HEK293 (cell line): ENCODE data around the gene NSL1.

ENCODE experiments used
- BCL11A ChIP-seq: fragments of 450-650 bp; formaldehyde crosslinking; IDR thresholded peaks from 2 replicates; pipeline ENCODE4 v1.5.1; 2016; ENCODE audit warnings: low read depth, missing biosample characterization, missing genetic modification characterization
- KLF1 ChIP-seq: fragments of 450-650 bp; formaldehyde crosslinking; IDR thresholded peaks from 2 replicates; pipeline ENCODE4 v1.5.1; 2016; ENCODE audit warnings: missing biosample characterization, missing genetic modification characterization
- KLF10 ChIP-seq: fragments of 450-650 bp; IDR thresholded peaks from 2 replicates; pipeline ENCODE4 v1.5.1; 2018; ENCODE audit warnings: missing biosample characterization, mild to moderate bottlenecking, missing genetic modification characterization
- SP7 ChIP-seq: fragments of 450-650 bp; formaldehyde crosslinking; IDR thresholded peaks from 2 replicates; pipeline ENCODE4 v1.5.1; 2016; ENCODE audit warnings: missing biosample characterization, missing genetic modification characterization
- ZBTB21 ChIP-seq: fragments of 450-650 bp; formaldehyde crosslinking; IDR thresholded peaks from 2 replicates; pipeline ENCODE4 v1.5.1; 2017; ENCODE audit warnings: missing biosample characterization, missing genetic modification characterization
- ZNF16 ChIP-seq: fragments of 450-650 bp; formaldehyde crosslinking; IDR thresholded peaks from 2 replicates; pipeline ENCODE4 v1.5.1; 2016; ENCODE audit warnings: low read depth, missing biosample characterization, missing genetic modification characterization
- ZNF19 ChIP-seq: fragments of 450-650 bp; formaldehyde crosslinking; IDR thresholded peaks from 2 replicates; pipeline ENCODE4; 2016; ENCODE audit warnings: missing biosample characterization, missing genetic modification characterization, low read depth
- ZNF214 ChIP-seq: fragments of 450-650 bp; formaldehyde crosslinking; IDR thresholded peaks from 2 replicates; pipeline ENCODE4 v1.5.1; 2017; ENCODE audit warnings: missing biosample characterization, mild to moderate bottlenecking, missing genetic modification characterization, borderline replicate concordance
- ZNF239 ChIP-seq: fragments of 450-650 bp; formaldehyde crosslinking; IDR thresholded peaks from 2 replicates; pipeline ENCODE4 v1.5.1; 2016; ENCODE audit warnings: missing biosample characterization, missing genetic modification characterization
- ZNF341 ChIP-seq: fragments of 450-650 bp; formaldehyde crosslinking; IDR thresholded peaks from 2 replicates; pipeline ENCODE4; 2016; ENCODE audit warnings: low read depth, missing biosample characterization, missing genetic modification characterization
- ZNF354C ChIP-seq: fragments of 450-650 bp; formaldehyde crosslinking; IDR thresholded peaks from 2 replicates; pipeline ENCODE4 v1.5.1; 2016; ENCODE audit warnings: missing biosample characterization, missing genetic modification characterization, low read depth, borderline replicate concordance
- ZNF394 ChIP-seq: fragments of 450-650 bp; formaldehyde crosslinking; IDR thresholded peaks from 2 replicates; pipeline ENCODE4 v1.5.1; 2016; ENCODE audit warnings: missing biosample characterization, missing genetic modification characterization, mild to moderate bottlenecking, moderate library complexity, borderline replicate concordance
- ZNF433 ChIP-seq: fragments of 450-650 bp; formaldehyde crosslinking; IDR thresholded peaks from 2 replicates; pipeline ENCODE4 v1.5.1; 2016; ENCODE audit warnings: missing biosample characterization, missing genetic modification characterization, low read depth
- ZNF548 ChIP-seq: fragments of 450-650 bp; formaldehyde crosslinking; IDR thresholded peaks from 2 replicates; pipeline ENCODE4 v1.5.1; 2016; ENCODE audit warnings: missing biosample characterization, missing genetic modification characterization
- TF ChIP-seq, protein P1 (sequence below): fragments of 450-650 bp; formaldehyde crosslinking; IDR thresholded peaks from 2 replicates; pipeline ENCODE4 v1.5.0; 2017; ENCODE audit warnings: missing biosample characterization, missing genetic modification characterization, borderline replicate concordance
- TF ChIP-seq, protein P2 (sequence below): fragments of 450-650 bp; formaldehyde crosslinking; IDR thresholded peaks from 2 replicates; pipeline ENCODE4 v1.5.1; 2016; ENCODE audit warnings: missing biosample characterization, missing genetic modification characterization, low read depth
- TF ChIP-seq, protein P3 (sequence below): fragments of 450-650 bp; formaldehyde crosslinking; IDR thresholded peaks from 2 replicates; pipeline ENCODE4 v1.5.1; 2016; ENCODE audit warnings: missing biosample characterization, missing genetic modification characterization
- TF ChIP-seq, protein P4 (sequence below): fragments of 450-650 bp; IDR thresholded peaks from 2 replicates; pipeline ENCODE4 v1.5.1; 2018; ENCODE audit warnings: missing biosample characterization, missing genetic modification characterization
- TF ChIP-seq, protein P5 (sequence below): fragments of 450-650 bp; IDR thresholded peaks from 2 replicates; pipeline ENCODE4 v1.5.1; 2018; ENCODE audit warnings: missing biosample characterization, mild to moderate bottlenecking, missing genetic modification characterization
- TF ChIP-seq, protein P6 (sequence below): fragments of 450-650 bp; formaldehyde crosslinking; IDR thresholded peaks from 2 replicates; pipeline ENCODE4 v1.5.1; 2016; ENCODE audit warnings: missing biosample characterization, missing genetic modification characterization
- TF ChIP-seq, protein P7 (sequence below): fragments of 450-650 bp; formaldehyde crosslinking; IDR thresholded peaks from 2 replicates; pipeline ENCODE4 v1.5.1; 2016; ENCODE audit warnings: missing biosample characterization, missing genetic modification characterization
- TF ChIP-seq, protein P8 (sequence below): fragments of 450-650 bp; formaldehyde crosslinking; IDR thresholded peaks from 2 replicates; pipeline ENCODE4 v1.5.1; 2016; ENCODE audit warnings: missing biosample characterization, missing genetic modification characterization

The NSL1 gene

DNA sequence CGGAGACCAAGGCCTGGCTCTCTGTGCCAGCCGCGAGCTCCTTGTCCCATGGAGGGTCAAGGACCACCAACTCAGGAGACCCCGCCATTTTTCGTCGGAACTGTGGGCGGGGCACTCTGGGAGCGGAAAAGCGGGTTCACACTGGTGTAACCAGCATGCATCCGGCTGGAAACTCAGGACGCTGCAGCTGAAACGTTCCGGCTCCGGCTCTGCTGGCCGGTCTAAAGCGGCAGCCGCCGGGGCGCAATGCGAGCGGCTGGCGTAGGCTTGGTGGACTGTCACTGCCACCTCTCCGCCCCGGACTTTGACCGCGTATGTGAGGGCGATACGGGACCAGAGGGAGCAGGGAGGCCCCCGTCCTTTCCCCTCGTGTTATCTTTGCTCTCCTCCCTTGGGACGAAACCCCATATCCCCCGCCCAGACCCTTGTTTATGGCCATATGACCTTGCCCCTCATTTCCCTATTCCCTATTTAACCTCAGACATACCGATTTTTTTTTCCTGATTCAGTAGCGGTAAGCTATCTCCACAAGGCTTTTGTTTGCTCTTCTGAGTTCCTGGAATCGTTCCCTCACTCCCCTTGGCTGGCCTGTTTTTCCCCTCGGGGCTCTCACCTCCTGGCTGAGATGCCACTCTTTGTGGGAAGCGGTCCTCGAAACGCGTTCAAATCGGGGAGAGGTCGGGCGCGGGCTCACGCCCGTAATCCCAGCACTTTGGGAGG, at the start of gene NSL1, which contains the start of gene TATDN3 (continued):
- TF ChIP-seq ZNF394 (peak; percentile 84; the same call in 1 of the 2 replicates), ZNF19 (tag by site-specific recombination) (no peak), ZNF214 (tag by site-specific recombination) (no peak), KLF10 (peak; percentile 82), ZNF16 (tag by site-specific recombination) (0 out of 2 replicates have a peak, but pooled peaks have one; percentile 6), ZNF548 (tag by site-specific recombination) (no peak), BCL11A (peak; percentile 75), SP7 (tag by site-specific recombination) (peak; percentile 94), ZNF239 (tag by site-specific recombination) (0 out of 2 replicates have a peak, but pooled peaks have one; percentile 57), KLF1 (peak; percentile 77), ZNF341 (tag by site-specific recombination) (peak; percentile 48; the same call in 1 of the 2 replicates), ZNF433 (tag by site-specific recombination) (no peak), ZNF354C (tag by site-specific recombination) (no peak), ZBTB21 (peak; percentile 82)
- TF ChIP-seq, protein P1, sequence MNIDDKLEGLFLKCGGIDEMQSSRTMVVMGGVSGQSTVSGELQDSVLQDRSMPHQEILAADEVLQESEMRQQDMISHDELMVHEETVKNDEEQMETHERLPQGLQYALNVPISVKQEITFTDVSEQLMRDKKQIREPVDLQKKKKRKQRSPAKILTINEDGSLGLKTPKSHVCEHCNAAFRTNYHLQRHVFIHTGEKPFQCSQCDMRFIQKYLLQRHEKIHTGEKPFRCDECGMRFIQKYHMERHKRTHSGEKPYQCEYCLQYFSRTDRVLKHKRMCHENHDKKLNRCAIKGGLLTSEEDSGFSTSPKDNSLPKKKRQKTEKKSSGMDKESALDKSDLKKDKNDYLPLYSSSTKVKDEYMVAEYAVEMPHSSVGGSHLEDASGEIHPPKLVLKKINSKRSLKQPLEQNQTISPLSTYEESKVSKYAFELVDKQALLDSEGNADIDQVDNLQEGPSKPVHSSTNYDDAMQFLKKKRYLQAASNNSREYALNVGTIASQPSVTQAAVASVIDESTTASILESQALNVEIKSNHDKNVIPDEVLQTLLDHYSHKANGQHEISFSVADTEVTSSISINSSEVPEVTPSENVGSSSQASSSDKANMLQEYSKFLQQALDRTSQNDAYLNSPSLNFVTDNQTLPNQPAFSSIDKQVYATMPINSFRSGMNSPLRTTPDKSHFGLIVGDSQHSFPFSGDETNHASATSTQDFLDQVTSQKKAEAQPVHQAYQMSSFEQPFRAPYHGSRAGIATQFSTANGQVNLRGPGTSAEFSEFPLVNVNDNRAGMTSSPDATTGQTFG, result peak; percentile 91
- TF ChIP-seq, protein P2, sequence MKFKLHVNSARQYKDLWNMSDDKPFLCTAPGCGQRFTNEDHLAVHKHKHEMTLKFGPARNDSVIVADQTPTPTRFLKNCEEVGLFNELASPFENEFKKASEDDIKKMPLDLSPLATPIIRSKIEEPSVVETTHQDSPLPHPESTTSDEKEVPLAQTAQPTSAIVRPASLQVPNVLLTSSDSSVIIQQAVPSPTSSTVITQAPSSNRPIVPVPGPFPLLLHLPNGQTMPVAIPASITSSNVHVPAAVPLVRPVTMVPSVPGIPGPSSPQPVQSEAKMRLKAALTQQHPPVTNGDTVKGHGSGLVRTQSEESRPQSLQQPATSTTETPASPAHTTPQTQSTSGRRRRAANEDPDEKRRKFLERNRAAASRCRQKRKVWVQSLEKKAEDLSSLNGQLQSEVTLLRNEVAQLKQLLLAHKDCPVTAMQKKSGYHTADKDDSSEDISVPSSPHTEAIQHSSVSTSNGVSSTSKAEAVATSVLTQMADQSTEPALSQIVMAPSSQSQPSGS (tag by site-specific recombination), result no peak
- TF ChIP-seq, protein P3, sequence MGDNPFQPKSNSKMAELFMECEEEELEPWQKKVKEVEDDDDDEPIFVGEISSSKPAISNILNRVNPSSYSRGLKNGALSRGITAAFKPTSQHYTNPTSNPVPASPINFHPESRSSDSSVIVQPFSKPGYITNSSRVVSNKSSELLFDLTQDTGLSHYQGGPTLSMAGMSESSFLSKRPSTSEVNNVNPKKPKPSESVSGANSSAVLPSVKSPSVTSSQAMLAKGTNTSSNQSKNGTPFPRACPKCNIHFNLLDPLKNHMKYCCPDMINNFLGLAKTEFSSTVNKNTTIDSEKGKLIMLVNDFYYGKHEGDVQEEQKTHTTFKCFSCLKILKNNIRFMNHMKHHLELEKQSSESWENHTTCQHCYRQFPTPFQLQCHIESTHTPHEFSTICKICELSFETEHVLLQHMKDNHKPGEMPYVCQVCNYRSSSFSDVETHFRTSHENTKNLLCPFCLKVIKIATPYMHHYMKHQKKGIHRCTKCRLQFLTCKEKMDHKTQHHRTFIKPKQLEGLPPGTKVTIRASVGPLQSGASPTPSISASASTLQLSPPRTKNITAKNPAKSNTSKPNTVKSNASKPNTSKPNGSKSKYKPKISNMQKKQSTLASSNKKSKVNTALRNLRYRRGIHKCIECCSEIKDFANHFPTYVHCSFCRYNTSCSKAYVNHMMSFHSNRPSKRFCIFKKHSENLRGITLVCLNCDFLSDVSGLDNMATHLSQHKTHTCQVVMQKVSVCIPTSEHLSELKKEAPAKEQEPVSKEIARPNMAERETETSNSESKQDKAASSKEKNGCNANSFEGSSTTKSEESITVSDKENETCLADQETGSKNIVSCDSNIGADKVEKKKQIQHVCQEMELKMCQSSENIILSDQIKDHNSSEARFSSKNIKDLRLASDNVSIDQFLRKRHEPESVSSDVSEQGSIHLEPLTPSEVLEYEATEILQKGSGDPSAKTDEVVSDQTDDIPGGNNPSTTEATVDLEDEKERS (tag by site-specific recombination), result 0 out of 2 replicates have a peak, but pooled peaks have one; percentile 43
- TF ChIP-seq, protein P4, sequence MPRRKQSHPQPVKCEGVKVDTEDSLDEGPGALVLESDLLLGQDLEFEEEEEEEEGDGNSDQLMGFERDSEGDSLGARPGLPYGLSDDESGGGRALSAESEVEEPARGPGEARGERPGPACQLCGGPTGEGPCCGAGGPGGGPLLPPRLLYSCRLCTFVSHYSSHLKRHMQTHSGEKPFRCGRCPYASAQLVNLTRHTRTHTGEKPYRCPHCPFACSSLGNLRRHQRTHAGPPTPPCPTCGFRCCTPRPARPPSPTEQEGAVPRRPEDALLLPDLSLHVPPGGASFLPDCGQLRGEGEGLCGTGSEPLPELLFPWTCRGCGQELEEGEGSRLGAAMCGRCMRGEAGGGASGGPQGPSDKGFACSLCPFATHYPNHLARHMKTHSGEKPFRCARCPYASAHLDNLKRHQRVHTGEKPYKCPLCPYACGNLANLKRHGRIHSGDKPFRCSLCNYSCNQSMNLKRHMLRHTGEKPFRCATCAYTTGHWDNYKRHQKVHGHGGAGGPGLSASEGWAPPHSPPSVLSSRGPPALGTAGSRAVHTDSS (tag by site-specific recombination), result peak; percentile 37; the same call in 1 of the 2 replicates
- TF ChIP-seq, protein P5, sequence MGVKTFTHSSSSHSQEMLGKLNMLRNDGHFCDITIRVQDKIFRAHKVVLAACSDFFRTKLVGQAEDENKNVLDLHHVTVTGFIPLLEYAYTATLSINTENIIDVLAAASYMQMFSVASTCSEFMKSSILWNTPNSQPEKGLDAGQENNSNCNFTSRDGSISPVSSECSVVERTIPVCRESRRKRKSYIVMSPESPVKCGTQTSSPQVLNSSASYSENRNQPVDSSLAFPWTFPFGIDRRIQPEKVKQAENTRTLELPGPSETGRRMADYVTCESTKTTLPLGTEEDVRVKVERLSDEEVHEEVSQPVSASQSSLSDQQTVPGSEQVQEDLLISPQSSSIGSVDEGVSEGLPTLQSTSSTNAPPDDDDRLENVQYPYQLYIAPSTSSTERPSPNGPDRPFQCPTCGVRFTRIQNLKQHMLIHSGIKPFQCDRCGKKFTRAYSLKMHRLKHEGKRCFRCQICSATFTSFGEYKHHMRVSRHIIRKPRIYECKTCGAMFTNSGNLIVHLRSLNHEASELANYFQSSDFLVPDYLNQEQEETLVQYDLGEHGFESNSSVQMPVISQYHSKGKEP (tag by site-specific recombination), result peak; percentile 72
- TF ChIP-seq, protein P6, sequence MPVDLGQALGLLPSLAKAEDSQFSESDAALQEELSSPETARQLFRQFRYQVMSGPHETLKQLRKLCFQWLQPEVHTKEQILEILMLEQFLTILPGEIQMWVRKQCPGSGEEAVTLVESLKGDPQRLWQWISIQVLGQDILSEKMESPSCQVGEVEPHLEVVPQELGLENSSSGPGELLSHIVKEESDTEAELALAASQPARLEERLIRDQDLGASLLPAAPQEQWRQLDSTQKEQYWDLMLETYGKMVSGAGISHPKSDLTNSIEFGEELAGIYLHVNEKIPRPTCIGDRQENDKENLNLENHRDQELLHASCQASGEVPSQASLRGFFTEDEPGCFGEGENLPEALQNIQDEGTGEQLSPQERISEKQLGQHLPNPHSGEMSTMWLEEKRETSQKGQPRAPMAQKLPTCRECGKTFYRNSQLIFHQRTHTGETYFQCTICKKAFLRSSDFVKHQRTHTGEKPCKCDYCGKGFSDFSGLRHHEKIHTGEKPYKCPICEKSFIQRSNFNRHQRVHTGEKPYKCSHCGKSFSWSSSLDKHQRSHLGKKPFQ (tag by site-specific recombination), result peak; percentile 100
- TF ChIP-seq, protein P7, sequence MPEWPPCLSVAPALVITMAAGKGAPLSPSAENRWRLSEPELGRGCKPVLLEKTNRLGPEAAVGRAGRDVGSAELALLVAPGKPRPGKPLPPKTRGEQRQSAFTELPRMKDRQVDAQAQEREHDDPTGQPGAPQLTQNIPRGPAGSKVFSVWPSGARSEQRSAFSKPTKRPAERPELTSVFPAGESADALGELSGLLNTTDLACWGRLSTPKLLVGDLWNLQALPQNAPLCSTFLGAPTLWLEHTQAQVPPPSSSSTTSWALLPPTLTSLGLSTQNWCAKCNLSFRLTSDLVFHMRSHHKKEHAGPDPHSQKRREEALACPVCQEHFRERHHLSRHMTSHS (tag by site-specific recombination), result no peak
- TF ChIP-seq, protein P8, sequence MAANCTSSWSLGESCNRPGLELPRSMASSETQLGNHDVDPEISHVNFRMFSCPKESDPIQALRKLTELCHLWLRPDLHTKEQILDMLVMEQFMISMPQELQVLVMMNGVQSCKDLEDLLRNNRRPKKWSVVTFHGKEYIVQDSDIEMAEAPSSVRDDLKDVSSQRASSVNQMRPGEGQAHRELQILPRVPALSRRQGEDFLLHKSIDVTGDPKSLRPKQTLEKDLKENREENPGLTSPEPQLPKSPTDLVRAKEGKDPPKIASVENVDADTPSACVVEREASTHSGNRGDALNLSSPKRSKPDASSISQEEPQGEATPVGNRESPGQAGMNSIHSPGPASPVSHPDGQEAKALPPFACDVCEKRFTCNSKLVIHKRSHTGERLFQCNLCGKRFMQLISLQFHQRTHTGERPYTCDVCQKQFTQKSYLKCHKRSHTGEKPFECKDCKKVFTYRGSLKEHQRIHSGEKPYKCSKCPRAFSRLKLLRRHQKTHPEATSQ, result peak; percentile 98
